Fibroblast of skin of left quadriceps (primary cell): ENCODE results near the gene GAA.
"Not testable (repeated sequence)": the region's sequence is repeated elsewhere in the genome, so short reads cannot be mapped to it uniquely, and the experiment has no call there.

Source experiments
- DNase-seq, 2 experiments: peaks; one replicate each; pipeline ENCODE4 v3.0.0-alpha.2; 2013; ENCODE audit warnings: low read depth in 2 of 2

Gene GAA

DNA sequence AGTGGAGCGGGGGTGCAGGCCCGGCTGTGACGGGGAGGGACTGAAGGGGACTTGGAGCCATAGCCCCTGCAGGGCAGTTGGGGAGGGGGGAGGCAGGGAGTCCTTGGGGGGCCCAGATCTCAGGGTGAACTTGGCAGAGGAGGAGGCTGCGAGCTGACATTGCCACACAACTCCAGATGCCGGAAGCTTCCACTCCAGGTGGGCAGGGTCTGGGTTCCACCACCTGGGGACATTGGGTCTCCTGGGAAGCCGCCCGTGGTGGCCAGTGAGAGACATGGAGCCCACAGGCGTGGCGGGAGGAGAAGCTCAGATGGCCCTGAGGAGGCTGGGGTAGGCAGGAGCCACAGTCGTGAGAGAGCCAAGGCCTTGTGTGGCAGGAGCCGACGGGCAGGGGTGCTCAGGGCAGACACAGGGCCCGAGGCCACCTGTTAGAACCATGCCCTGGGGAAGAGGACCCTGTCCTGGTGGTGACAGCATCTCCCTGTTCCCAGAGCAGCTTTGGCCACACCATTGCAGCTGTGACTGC is 18.2 kb upstream of the GAA start:
- DNase-seq, result no peak

DNA sequence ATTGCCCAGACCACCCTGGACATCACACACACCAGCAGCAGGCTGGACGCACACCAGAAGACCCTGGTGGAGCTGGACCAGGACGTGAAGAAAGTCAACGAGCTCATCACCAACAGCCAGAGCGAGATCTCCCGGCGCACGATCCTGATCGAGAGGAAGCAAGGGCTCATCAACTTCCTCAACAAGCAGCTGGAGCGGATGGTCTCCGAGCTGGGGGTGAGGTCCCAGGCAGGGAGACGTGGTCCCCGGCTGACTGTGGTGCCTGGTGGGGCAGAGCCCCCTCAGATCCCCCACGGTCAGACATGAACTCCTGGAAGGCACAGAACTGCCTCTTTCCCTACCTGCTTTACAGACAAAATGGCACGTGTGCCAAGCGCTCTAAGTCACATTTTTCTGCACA is 16.6 kb upstream of the GAA start:
- DNase-seq, result no peak

DNA sequence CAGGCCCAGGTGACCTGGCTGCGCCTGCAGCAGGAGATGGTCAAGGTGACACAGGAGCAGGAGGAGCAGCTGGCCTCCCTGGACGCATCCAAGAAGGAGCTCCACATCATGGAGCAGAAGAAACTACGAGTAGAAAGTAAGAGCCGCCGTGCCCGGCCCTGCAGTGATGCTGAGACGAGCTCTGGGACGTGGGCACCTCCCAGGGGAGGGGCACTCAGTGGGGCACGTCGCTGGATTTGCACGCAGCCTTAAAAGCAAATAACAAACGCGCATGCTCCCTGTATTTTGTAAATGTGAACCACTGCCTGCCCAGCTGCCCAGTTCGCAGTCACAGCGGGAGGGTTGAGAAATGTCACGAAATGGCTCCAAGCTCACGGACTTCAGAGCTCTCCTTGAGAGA is 15.3 kb upstream of the GAA start:
- no peak for DNase-seq

DNA sequence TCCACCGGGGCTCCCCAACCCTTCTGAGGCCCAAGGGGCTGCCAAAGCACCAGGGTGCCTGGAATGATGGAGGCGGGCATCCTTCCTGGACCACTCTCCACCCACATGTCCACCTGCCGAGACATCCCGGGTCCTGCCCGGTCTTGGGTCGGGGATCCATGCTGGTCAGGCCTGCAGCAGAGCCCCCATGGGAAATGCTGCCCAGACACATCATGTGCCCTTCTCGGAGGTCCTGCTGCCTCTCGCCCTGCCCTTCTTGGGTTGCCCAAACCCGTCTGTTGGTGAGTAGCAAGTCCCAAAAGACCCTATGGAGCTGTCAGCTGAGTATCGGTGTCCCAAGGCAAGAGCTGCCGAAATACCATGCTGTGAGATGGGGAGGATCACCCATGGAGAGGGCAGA is 14.8 kb upstream of the GAA start:
- no peak for DNase-seq

DNA sequence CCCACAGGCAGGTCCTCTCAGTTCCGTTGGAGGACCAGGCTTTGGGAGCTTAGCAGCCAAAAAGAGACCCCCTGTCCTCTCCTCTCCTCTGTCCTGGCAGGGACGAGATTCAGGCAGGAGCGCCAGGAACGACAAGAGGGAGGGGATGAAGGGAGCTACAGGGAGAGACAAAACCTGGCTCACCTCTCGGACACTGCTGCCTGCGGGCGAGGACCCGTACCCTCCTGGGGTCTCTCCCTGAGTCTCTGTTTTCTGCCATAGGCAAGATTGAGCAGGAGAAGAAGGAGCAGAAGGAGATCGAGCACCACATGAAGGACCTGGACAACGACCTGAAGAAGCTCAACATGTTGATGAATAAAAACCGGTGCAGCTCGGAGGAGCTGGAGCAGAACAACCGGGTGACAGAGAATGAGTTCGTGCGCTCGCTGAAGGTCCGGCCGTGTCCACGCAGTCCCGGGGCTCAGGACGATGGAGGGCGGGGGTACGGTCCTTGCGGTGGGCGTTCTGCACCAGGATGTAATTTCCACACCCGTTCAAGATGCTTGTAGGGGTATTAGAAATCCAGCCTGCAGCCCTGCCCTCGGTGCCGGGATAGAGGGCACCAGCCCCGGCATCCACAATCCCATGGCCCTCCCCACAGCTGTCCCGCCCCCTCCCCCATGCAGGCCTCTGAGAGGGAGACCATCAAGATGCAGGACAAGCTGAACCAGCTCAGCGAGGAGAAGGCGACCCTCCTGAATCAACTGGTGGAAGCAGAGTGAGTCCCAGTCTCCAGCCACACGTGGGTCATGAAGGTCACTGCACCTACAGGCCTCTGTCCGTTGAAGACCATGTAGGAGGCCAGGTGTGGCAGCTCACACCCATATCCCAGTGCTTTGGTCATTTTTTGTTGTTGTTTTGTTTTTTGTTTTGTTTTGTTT is 13.8 kb upstream of the GAA start:
- no peak for DNase-seq

DNA sequence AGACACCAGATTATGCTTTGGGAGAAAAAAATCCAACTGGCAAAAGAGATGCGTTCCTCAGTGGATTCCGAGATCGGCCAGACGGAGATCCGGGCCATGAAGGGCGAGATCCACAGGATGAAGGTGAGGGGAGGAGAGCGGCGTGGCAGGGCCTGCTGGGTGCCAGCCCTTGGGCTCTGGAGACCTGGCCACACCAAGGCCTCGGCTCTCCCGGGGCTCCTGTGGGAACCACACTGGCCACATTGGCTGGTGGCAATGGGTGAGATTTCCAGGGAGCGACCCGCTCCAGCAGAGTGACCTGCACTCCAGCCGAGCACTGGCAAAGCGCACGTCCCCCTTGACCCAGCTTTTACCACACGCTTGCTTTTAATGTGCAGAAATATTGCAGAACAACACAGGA is 11.6 kb upstream of the GAA start:
- DNase-seq, result no peak

DNA sequence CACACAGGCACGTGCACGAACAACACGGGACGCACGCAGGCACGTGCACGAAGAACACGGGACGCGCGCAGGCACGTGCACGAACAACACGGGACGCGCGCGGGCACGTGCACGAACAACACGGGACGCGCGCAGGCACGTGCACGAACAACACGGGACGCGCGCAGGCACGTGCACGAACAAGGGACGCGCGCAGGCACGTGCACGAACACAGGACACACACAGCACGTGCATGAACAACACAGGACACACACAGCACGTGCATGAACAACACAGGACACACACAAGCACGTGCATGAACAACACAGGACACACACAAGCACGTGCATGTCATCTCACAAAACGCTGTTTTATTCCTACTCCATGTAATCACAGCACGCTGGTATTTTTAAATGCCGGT is 11.2 kb upstream of the GAA start:
- DNase-seq, result not testable (repeated sequence)

DNA sequence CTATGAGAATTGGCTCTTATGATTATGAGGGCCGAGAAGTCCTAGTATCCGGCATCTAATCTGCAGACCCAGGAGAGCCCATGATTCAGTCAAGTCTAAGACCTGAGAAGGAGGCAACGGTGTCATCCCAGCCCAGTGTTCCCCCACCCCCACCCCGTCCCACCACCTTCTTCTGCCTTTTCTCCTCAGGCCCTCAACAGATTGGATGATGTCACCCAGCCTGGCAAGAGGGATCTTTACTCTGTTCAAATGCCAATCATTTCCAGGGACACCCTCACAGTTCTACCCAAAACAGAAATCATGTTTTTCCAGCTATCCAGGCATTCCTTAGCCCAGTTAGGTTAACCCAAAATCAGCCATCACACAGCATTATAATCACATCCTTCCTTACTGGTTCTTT is 10.0 kb upstream of the GAA start:
- no peak for DNase-seq

DNA sequence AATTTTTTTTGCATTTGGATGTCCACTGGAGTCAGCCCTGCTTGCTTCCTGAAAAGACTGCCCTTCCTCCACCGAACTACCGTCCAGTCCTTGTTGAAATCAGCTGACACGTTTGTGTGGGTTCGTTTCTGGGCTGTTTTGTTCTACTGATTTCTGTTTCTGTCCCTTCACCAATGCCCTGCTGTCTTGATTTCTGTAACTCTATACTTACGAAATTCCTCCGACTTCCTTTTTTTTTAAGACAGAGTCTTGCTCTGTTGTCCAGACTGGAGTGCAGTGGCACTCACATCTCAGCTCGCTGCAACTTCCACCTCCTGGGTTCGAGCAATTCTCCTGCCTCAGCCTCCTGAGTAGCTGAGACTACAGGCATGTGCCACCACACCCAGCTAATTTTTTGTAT is 8.4 kb upstream of the GAA start:
- DNase-seq, result no peak

DNA sequence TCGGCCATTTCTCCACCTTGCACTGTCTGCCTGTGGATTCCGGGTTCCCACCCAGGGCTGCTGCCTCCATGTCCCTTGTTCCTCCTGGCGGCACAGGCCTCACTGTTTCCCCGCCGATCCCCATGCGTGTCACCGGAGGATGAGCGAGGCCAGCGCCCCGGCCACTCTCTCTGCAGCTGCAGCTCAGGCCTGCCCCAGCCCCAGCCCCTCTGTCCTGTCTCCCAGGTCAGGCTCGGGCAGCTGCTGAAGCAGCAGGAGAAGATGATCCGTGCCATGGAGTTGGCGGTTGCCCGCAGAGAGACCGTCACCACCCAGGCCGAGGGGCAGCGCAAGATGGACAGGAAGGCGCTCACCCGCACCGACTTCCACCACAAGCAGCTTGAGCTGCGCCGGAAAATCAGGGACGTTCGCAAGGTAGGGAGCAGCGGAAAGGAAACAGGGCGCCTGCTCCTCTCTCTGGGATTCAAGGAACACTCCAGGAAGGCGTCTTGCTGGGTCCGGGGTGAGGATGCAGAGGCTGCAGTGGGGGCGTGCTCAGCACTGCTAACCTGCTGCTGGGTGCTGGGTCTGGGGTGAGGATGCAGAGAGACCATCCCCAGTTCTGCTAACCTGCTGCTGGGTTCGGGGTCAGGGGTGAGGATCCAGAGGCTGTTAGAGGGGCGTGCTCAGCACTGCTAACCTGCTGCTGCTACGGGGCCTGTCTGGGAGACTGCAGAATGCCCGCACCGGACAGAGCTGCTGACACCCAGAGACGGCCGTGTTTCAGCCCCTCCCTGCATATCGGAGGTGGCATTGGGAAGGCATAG is 6.1 kb upstream of the GAA start:
- no peak for DNase-seq

DNA sequence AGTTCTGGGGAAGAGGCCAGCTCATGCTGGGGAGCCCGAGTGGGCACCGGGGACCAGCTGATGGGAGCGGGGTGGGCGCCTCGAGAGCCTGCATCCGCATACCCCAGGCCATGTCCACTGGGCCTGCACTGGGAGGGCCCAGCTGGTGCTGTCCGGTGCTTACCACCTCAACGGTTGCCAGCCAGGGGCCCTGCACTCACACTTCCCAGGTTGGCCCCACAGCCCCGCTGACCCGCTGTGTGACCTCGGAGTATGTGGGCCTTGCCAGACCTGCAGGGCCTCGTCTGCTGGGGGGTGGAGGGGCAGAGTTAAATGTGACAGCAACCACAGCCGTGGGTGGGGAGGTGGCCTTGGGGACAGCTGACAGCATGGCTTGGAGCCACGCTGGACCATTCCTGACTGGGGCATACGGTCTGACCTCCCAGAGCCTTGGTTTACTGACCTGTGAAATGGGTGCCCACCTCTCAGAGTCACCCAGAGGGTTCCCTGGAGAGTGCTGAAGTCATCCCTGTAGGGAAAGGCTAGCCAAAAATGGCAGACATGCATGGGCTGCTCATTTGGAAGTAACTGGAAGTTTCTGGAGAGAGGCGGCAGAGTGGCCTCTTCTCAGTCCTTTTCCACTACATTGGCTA is 5.4 kb upstream of the GAA start:
- no peak for DNase-seq

DNA sequence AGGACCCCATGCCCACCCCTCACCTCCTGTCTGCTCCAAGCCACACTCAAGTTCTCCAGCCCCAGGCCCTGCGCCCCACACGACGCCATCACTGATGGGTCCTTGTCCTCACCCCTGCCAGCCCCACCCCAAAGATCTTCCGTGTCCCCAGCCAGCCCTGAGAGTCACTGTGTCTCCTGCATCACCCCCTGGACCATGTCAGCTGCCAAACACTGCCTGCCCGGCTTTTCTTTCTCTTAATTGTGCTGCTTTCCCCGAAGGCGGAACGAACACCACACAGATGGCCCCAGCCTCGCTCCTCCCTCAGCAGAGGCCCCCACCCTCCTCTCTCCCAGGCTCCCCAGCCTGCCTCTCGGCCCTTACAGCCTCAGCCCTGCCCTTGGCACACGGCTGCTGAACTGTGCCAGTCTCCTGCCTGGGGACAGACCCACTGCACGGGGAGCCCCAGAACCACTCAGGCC is 4.8 kb upstream of the GAA start:
- no peak for DNase-seq

DNA sequence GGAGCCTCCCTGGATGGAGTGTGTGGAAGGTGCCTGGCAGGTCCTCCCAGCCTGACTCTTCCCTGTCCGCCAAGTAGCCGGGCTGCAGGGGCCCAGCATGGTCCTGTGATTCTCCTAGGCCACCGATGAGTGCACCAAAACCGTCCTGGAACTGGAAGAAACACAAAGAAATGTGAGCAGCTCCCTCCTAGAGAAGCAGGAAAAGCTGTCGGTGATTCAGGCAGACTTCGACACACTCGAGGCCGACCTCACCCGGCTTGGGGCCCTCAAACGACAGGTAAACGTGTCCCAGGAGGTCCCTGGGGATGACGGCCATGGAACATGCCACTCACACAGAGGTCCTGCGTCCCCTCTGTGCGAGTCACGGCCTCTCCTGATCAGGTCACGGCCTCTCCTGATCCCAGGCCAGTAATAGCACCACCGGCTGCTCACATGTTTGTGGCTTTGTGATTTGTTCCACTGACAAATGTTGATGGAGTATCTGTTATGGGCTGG is 4.2 kb upstream of the GAA start:
- no peak for DNase-seq

DNA sequence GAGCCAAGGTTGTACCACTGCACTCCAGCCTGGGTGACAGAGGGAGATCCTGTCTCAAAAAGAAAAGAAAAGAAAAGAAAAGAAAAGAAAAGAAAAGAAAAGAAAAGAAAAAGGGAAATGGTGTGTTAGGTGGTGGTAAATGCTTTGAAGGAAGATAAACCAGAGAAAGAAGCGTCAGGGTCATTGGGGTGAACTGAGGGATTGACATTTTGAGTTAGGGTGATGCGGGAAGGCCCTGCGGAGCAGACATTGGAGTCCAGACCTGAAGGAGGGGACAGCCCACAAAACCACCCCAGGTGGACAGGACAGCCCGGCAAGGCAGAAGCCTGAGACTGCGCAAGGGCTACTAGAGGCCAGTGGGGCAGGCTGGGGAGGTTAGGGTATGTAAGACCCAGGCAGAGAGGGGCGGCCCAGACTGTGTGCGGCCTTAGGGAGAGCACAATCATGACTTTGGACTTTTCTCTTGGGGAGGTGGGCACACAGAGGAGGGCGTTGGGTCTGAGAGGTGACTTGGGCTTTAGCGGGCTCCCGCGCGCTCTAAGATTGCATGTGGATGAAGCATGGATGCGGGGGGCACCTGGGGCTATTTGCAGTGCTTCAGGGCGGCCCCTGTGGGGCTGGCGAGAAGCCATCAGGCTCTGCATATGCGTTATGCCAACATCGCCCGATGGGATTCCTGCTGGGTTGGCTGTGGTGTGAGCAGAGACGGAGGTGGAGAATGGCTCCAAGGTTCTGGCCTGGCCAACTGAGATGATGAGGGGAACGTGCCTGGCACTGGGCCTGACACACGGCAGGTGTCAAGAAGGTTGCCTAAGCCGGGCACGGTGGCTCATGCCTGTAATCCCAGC is 3.3 kb upstream of the GAA start:
- no peak for DNase-seq

DNA sequence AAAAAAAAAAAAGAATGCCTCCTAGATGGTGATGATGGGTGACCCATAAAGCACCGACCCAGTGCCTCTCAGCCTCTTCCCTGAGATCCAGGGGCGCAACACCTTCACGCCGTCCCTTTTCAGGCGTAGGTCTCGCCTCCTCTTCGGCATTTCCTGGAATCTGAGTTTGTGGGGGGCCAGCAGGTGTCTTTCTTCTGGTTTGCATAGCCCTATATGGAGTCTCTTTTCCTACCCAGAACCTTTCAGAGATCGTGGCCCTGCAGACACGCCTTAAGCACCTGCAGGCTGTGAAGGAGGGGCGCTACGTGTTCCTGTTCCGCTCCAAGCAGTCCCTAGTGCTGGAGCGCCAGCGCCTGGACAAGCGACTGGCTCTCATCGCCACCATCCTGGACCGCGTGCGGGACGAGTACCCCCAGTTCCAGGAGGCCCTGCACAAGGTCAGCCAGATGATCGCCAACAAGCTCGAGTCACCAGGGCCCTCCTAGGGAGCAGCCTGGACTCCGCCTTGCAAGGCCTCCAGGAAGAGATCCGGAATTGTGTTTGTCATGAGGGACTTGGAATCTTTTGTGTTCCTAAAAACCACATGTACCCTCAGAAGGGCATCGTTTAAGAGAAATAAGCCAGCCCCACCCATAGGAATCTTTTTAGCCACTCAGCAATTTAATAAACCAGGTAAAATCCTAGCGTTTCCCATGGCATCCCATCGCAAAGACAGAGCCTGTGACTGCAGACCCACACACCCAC is 1.9 kb upstream of the GAA start:
- DNase-seq, result no peak

DNA sequence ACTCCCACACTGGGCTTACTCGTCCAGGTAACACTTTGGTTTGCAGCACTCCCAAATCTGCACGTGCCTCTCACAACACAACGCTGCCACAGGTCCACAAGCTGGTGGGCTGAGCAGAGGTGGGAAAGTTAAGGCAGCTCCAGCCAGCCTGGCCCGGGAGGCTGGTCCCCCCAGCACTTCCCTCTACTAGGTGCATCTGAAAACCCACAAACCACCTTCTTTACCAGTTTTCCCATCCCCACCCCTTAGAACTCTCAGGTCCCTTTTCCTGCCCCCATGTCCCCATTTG is 1.4 kb upstream of the GAA start:
- DNase-seq, result no peak

DNA sequence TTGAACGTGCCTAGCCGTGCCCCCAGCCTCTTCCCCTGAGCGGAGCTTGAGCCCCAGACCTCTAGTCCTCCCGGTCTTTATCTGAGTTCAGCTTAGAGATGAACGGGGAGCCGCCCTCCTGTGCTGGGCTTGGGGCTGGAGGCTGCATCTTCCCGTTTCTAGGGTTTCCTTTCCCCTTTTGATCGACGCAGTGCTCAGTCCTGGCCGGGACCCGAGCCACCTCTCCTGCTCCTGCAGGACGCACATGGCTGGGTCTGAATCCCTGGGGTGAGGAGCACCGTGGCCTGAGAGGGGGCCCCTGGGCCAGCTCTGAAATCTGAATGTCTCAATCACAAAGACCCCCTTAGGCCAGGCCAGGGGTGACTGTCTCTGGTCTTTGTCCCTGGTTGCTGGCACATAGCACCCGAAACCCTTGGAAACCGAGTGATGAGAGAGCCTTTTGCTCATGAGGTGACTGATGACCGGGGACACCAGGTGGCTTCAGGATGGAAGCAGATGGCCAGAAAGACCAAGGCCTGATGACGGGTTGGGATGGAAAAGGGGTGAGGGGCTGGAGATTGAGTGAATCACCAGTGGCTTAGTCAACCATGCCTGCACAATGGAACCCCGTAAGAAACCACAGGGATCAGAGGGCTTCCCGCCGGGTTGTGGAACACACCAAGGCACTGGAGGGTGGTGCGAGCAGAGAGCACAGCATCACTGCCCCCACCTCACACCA is 724 bp downstream of the GAA start:
- DNase-seq, result no peak

DNA sequence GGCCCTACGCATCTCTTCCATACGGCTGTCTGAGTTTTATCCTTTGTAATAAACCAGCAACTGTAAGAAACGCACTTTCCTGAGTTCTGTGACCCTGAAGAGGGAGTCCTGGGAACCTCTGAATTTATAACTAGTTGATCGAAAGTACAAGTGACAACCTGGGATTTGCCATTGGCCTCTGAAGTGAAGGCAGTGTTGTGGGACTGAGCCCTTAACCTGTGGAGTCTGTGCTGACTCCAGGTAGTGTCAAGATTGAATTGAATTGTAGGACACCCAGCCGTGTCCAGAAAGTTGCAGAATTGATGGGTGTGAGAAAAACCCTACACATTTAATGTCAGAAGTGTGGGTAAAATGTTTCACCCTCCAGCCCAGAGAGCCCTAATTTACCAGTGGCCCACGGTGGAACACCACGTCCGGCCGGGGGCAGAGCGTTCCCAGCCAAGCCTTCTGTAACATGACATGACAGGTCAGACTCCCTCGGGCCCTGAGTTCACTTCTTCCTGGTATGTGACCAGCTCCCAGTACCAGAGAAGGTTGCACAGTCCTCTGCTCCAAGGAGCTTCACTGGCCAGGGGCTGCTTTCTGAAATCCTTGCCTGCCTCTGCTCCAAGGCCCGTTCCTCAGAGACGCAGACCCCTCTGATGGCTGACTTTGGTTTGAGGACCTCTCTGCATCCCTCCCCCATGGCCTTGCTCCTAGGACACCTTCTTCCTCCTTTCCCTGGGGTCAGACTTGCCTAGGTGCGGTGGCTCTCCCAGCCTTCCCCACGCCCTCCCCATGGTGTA is 1.5 kb downstream of the GAA start:
- no peak for DNase-seq

DNA sequence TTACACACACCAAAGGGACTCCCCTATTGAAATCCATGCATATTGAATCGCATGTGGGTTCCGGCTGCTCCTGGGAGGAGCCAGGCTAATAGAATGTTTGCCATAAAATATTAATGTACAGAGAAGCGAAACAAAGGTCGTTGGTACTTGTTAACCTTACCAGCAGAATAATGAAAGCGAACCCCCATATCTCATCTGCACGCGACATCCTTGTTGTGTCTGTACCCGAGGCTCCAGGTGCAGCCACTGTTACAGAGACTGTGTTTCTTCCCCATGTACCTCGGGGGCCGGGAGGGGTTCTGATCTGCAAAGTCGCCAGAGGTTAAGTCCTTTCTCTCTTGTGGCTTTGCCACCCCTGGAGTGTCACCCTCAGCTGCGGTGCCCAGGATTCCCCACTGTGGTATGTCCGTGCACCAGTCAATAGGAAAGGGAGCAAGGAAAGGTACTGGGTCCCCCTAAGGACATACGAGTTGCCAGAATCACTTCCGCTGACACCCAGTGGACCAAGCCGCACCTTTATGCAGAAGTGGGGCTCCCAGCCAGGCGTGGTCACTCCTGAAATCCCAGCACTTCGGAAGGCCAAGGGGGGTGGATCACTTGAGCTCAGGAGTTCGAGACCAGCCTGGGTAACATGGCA is 2.2 kb downstream of the GAA start:
- no peak for DNase-seq
